Erythroblast (primary cell): Measurements from ENCODE around the gene KRT33A.

Experiments used
- GATA1 ChIP-seq: IDR thresholded peaks from 2 replicates; pipeline ENCODE4 v1.6.1; 2011; ENCODE audit warnings: low read depth, mild to moderate bottlenecking, control low read depth, low read length, moderate library complexity
- POLR2A ChIP-seq: IDR thresholded peaks from 2 replicates; pipeline ENCODE4 v1.6.1; 2011; ENCODE audit warnings: mild to moderate bottlenecking, low read length

GRCh38 chr17:41322903-41323895 lies 27.4 kb downstream of the KRT33A start:
- TF ChIP-seq POLR2A, result no peak
- no peak for TF ChIP-seq GATA1
